Right atrium auricular region (tissue), 2 donors: Measurements from ENCODE around the gene RGS12. TPM values are rescaled to one million over a fixed set of nuclear protein-coding genes. Genes with fewer than 3 reads are reported as not detected.

Experiments
- DNase-seq: peaks from one replicate; pipeline ENCODE4 v3.0.0-alpha.2; 2019; ENCODE audit warnings: low spot score
- H3K27ac ChIP-seq, 2 donors: fragments of 200-600 bp; sonication (generic); 1 replicate in 1 of 2; 2 replicates in 1 of 2; pipeline ENCODE4 v1.5.1; 2016 to 2019
- H3K27me3 ChIP-seq, 2 donors: fragments of 200-600 bp; sonication (generic); one replicate each; pipeline versions ENCODE4 v1.5.1 to v1.6.0; 2017 to 2019
- H3K36me3 ChIP-seq: fragments of 200-600 bp; sonication (generic); one replicate; pipeline ENCODE4 v1.5.1; 2016
- H3K4me1 ChIP-seq, 2 donors: fragments of 200-600 bp; sonication (generic); one replicate each; pipeline versions ENCODE4 v1.5.1 to v1.6.0; 2017 to 2019
- H3K4me3 ChIP-seq, 2 donors: fragments of 200-600 bp; sonication (generic); 1 replicate in 1 of 2; 2 replicates in 1 of 2; pipeline ENCODE4 v1.5.1; 2017 to 2019; ENCODE audit warnings: mild to moderate bottlenecking in 1 of 2, moderate library complexity in 1 of 2
- H3K9me3 ChIP-seq, 2 donors: fragments of 200-600 bp; sonication (generic); one replicate each; pipeline ENCODE4 v1.5.1; 2019
- total RNA-seq, 2 donors: library from RNA; depleted of rRNA; stranded (reverse); fragments of >200 nt; gene quantifications; one replicate each; pipeline ENCODE4 v1.1.0, GENCODE V29; 2016
- TF ChIP-seq, protein P1 (sequence below), 2 donors: fragments of 200-600 bp; sonication (generic); IDR thresholded peaks; one replicate each; pipeline ENCODE4 v1.5.1; 2019; ENCODE audit warnings: antibody characterized with exemption in 2 of 2

RGS12 gene
- total RNA-seq, 2 donors from 2014 or later: 7.0 to 9.9 TPM

GRCh38 chr4:3305610-3306371, 13.0 kb downstream of the RGS12 start:
- Histone ChIP-seq H3K4me1 (peaks cover 0 to 27% of the 10 kb centered on the region in 2 donors), H3K9me3 (no peaks in the 10 kb centered on the region), H3K27me3 (no peaks in the 10 kb centered on the region), H3K4me3 (no peak overlapping the region), H3K36me3 (no peaks in the 10 kb centered on the region), H3K27ac (no peak overlapping the region)
- no peak for DNase-seq
- TF ChIP-seq, protein P1, sequence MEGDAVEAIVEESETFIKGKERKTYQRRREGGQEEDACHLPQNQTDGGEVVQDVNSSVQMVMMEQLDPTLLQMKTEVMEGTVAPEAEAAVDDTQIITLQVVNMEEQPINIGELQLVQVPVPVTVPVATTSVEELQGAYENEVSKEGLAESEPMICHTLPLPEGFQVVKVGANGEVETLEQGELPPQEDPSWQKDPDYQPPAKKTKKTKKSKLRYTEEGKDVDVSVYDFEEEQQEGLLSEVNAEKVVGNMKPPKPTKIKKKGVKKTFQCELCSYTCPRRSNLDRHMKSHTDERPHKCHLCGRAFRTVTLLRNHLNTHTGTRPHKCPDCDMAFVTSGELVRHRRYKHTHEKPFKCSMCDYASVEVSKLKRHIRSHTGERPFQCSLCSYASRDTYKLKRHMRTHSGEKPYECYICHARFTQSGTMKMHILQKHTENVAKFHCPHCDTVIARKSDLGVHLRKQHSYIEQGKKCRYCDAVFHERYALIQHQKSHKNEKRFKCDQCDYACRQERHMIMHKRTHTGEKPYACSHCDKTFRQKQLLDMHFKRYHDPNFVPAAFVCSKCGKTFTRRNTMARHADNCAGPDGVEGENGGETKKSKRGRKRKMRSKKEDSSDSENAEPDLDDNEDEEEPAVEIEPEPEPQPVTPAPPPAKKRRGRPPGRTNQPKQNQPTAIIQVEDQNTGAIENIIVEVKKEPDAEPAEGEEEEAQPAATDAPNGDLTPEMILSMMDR (IDR thresholded peaks at IDR 0.05): no peak

- no peak for DNase-seq
- H3K27ac ChIP-seq: no peak overlapping the region
- TF ChIP-seq, protein P1 (IDR thresholded peaks at IDR 0.05): no peak
- peaks cover 0 to 27% of the 10 kb centered on the region in 2 donors for H3K4me1 ChIP-seq
- H3K9me3 ChIP-seq: no peaks in the 10 kb centered on the region
- H3K36me3 ChIP-seq: no peaks in the 10 kb centered on the region
- H3K4me3 ChIP-seq: no peak overlapping the region
- no peaks in the 10 kb centered on the region for H3K27me3 ChIP-seq
These were observed 13.6 kb downstream of the RGS12 start for GRCh38 chr4:3306450-3306849.

- H3K9me3 ChIP-seq: no peaks in the 10 kb centered on the region
- H3K27ac ChIP-seq: no peak overlapping the region
- no peak overlapping the region for H3K4me3 ChIP-seq
- no peak for DNase-seq
- H3K27me3 ChIP-seq: no peaks in the 10 kb centered on the region
- peaks cover 0 to 27% of the 10 kb centered on the region in 2 donors for H3K4me1 ChIP-seq
- no peaks in the 10 kb centered on the region for H3K36me3 ChIP-seq
- TF ChIP-seq, protein P1 (IDR thresholded peaks at IDR 0.05): no peak
These were observed 14.2 kb downstream of the RGS12 start for GRCh38 chr4:3307060-3307459.

- Histone ChIP-seq H3K9me3 (no peaks in the 10 kb centered on the region), H3K27me3 (no peaks in the 10 kb centered on the region), H3K27ac (no peak overlapping the region), H3K36me3 (no peaks in the 10 kb centered on the region), H3K4me1 (peaks cover 0 to 27% of the 10 kb centered on the region in 2 donors), H3K4me3 (no peak overlapping the region)
- no peak for DNase-seq
- TF ChIP-seq, protein P1 (IDR thresholded peaks at IDR 0.05): no peak
These were observed 14.7 kb downstream of the RGS12 start for GRCh38 chr4:3307486-3307885.

DNA sequence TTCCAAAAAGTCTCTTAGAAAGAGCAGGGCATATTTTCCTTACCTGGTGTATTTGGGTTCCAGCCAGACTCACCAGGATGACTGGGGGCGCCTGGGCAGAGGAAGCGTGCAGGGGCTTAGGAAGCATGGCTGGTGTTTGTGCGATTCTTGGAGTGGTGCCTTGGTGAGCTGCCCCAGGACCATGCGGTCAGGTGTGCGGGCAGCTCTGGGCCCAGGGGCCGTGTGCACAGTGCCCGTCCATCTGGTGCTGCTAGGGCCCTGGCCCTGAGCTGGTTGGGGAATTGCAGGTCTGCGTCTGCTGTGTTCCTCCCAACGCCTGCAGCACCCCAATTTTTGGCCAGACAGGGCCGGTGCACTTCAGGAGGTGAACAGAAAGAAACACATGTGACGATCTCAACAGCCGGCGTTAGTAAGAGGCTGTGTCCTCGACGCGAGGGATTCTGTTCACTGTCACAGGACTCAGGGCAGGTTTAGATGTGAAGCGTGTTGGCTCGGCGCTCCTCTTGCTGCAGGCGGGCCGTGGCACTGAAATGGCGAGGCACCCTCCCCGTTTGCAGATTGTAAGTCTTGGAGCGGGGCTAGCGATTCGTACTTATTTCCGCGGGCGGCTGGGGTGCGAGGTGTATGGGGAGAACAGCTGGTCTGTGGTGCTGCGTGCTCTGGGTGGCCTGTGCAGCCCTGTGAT, 15.2 kb downstream of the RGS12 start:
- Histone ChIP-seq H3K4me1 (peaks cover 0 to 27% of the 10 kb centered on the region in 2 donors), H3K27me3 (no peaks in the 10 kb centered on the region), H3K9me3 (no peaks in the 10 kb centered on the region), H3K27ac (no peak overlapping the region), H3K36me3 (no peaks in the 10 kb centered on the region), H3K4me3 (no peak overlapping the region)
- TF ChIP-seq, protein P1 (IDR thresholded peaks at IDR 0.05): no peak
- no peak for DNase-seq
